Muscle of leg (tissue), 11 donors: ENCODE data around the gene USP48. TPM values are rescaled to one million over a fixed set of nuclear protein-coding genes. Genes with fewer than 3 reads are reported as not detected.
"Not testable (repeated sequence)": the region's sequence is repeated elsewhere in the genome, so short reads cannot be mapped to it uniquely, and the experiment has no call there.

ENCODE experiments used
- DNase-seq: peaks from one replicate; pipeline ENCODE4 v3.0.0; 2013
- H3K27ac ChIP-seq: one replicate; pipeline ENCODE4 v1.5.1; 2013; ENCODE audit warnings: mild to moderate bottlenecking, low read length, control low read depth
- H3K27me3 ChIP-seq: one replicate; pipeline ENCODE4 v1.6.1; 2013; ENCODE audit warnings: low read length; ENCODE audit not compliant: control insufficient read depth, insufficient read depth
- H3K36me3 ChIP-seq: one replicate; pipeline ENCODE4 v1.6.1; 2013; ENCODE audit warnings: low read length; ENCODE audit not compliant: control insufficient read depth, insufficient read depth
- H3K4me1 ChIP-seq: one replicate; pipeline ENCODE4 v1.6.1; 2013; ENCODE audit warnings: low read length; ENCODE audit not compliant: control insufficient read depth, insufficient read depth
- H3K4me3 ChIP-seq: one replicate; pipeline ENCODE4 v1.5.1; 2013; ENCODE audit warnings: low read length, control low read depth
- H3K9me3 ChIP-seq: replicated peaks from 2 replicates; pipeline ENCODE4 v1.6.1; 2013; ENCODE audit warnings: low read depth, low read length; ENCODE audit not compliant: control insufficient read depth
- WGBS: methylation state at CpG from one replicate; pipeline ENCODE4 v1.1.5; 2013; ENCODE audit warnings: missing lambda C conversion rate; ENCODE audit not compliant: insufficient coverage; 5-methylcytosine and 5-hydroxymethylcytosine counted together
- polyA plus RNA-seq, 8 donors: library from polyadenylated mRNA; unstranded; fragments of 120-200 nt; gene quantifications; one replicate each; pipeline versions ENCODE4 v1.2.1 to v1.2.3, GENCODE V29; 2013; ENCODE audit warnings: inconsistent platforms in 1 of 8, low replicate concordance in 1 of 8; ENCODE audit not compliant: insufficient read length in 8 of 8, insufficient read depth in 1 of 8
- total RNA-seq: library from RNA; stranded (reverse); fragments of 120-200 nt; gene quantifications from one replicate; pipeline ENCODE4 v1.2.4, GENCODE V29; 2013

The USP48 gene
- total and polyA plus RNA-seq, 9 donors = 29.3 to 56.6 (median 43.3) TPM

DNA sequence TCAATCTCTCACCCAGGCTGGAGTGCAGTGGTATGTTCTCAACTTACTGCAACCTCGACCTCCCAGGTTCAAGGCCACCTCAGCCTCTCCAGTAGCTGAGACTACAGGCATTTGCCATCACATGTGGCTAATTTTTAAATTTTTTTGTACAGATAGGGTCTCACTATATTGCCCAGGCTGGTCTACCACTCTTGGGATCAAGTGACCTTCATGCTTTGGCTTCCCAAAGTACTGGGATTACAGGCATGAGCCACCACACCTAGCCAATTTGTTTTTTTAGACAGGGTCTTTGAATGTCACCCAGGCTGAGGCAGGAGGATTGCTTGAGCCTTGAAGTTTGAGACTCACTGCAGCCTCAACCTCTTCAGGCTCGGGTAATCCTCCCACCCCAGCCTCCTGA lies 10.2 kb upstream of the USP48 start:
- no peak for DNase-seq
- WGBS = no CpG with 5 or more reads among the region's 2 CpGs
- Histone ChIP-seq H3K4me1 (no peaks in the 10 kb centered on the region), H3K9me3 (peaks cover 6% of the 10 kb centered on the region), H3K4me3 (no peak overlapping the region), H3K27me3 (no peaks in the 10 kb centered on the region), H3K36me3 (no peaks in the 10 kb centered on the region), H3K27ac (no peak overlapping the region)

DNA sequence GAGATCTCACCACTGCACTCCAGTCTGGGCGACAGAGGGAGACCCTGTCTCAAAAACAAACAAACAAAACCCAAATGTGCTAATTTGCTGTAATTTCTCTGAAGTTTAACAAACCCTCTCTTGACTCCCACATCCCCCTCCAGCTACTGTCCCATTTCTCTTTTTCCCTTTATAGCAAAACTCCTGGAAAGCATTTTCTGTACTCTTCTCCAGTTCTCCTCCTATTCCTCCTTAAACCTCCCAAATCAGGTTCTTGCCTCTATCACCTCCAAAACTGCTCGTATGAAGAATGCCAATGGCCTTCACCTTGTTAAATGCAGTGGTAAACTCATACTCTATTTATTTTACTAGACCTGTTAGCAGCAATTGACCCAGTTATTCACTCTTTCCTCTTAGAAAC lies 3.7 kb upstream of the USP48 start:
- no peaks in the 10 kb centered on the region for H3K9me3 ChIP-seq
- WGBS = 83% methylated on average over 2 of the region's 2 CpGs

DNA sequence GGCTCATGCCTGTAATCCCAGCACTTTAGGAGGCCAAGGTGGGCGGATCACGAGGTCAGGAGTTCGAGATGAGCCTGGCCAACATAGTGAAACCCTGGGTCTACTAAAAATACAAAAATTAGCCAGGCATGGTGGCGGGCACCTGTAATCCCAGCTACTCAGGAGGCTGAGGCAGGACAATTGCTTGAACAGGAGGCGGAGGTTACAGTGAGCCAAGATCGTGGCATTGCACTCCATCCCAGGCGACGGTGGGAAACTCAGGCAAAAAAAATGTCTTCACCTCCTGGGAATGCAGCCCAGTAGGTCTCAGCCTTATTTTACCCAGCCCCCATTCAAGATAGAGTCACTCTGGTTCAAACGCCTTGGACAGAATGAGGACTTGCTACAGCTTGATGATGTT lies 2.8 kb upstream of the USP48 start:
- not testable (repeated sequence) for DNase-seq, H3K9me3 ChIP-seq, H3K4me3 ChIP-seq, H3K27ac ChIP-seq, H3K27me3 ChIP-seq, H3K36me3 ChIP-seq, H3K4me1 ChIP-seq
- WGBS = 89% methylated on average over 9 of the region's 9 CpGs

More for the DNA sequence above, 3.7 kb upstream of the USP48 start:
- H3K27me3 ChIP-seq = no peaks in the 10 kb centered on the region
- H3K27ac ChIP-seq = no peak overlapping the region
- H3K4me1 ChIP-seq = peaks cover 2% of the 10 kb centered on the region
- H3K4me3 ChIP-seq = no peak overlapping the region
- DNase-seq = no peak
- H3K36me3 ChIP-seq = no peaks in the 10 kb centered on the region

DNA sequence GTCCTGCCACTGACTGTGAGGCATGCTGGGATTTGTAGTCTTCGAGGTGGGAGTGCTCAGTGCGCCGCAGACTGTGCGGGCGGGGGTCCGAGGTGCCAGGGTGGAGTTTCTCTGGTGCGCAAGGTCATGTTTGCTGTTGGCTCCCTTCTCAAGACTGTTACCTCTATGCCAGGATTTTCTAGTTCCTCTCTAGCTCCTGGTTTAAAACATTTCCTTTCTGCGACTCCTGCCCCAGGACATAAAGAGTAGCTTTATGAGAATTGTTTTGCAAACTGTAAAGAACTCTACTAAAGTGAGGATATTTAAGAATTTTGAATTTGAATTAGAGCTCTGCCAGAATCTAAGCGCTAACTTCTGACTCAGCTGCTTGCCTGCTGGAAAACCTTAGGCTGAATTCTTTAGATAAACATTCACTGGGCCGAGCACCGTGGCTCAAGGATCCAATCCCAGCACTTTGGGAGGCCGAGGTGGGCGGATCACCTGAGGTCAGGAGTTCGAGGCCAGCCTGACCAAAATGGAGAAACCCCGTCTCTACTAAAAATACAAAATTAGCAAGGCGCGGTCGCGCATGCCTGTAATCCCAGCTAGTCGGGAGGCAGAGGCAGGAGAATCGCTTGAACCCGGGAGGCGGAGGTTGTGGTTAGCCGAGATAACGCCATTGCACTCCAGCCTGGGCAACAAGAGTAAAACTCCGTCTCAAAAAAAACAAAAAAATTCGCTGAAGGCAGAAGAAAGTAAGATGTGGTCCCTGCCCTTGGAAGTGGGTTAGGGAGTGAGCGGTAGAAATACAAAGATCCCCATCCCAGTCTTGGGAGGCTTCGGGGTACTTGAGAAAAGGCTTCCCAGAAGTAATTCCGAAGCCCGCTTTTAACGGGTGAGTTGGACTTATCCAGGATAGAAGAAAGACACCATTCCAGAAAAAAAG lies 992 bp upstream of the USP48 start:
- H3K9me3 ChIP-seq = no peaks in the 10 kb centered on the region
- DNase-seq = no peak
- H3K27ac ChIP-seq = peak overlapping the region; percentile 100
- WGBS = 40% methylated on average over 25 of the region's 32 CpGs
- H3K4me3 ChIP-seq = peak overlapping the region; percentile 97
- H3K27me3 ChIP-seq = no peaks in the 10 kb centered on the region
- H3K36me3 ChIP-seq = no peaks in the 10 kb centered on the region
- peaks cover 8% of the 10 kb centered on the region for H3K4me1 ChIP-seq

DNA sequence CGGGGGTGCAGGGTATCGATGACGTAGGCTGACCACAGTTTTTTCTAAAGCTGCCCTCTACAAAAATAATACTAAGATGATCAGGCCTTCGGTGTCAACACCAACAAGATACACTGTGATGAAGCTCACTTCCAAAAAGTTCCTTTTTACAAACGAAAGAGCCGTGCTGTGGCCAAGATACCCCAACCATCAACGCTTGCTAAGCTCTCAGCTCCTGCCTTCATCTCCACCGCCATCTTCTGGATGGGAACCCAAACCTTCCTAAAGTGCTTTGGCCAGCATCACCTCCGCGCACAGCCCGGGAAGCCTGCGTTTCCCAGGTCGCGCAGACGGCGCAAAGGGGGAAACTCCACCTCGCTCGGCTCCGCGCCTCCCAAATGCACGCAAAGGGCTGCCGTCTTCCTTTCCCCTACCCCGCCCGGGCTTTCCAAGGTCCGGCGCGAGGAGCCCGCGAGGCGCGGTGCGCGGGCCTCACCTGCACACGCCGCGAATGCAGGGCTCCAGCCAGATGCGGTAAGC lies 541 bp downstream of the USP48 start:
- H3K4me3 ChIP-seq = peak overlapping the region; percentile 97
- H3K4me1 ChIP-seq = peaks cover 8% of the 10 kb centered on the region
- H3K9me3 ChIP-seq = peaks cover 3% of the 10 kb centered on the region
- no peaks in the 10 kb centered on the region for H3K36me3 ChIP-seq
- DNase-seq = peak; percentile 84
- H3K27me3 ChIP-seq = no peaks in the 10 kb centered on the region
- WGBS = 0% methylated on average over 28 of the region's 37 CpGs
- peak overlapping the region; percentile 71 for H3K27ac ChIP-seq

DNA sequence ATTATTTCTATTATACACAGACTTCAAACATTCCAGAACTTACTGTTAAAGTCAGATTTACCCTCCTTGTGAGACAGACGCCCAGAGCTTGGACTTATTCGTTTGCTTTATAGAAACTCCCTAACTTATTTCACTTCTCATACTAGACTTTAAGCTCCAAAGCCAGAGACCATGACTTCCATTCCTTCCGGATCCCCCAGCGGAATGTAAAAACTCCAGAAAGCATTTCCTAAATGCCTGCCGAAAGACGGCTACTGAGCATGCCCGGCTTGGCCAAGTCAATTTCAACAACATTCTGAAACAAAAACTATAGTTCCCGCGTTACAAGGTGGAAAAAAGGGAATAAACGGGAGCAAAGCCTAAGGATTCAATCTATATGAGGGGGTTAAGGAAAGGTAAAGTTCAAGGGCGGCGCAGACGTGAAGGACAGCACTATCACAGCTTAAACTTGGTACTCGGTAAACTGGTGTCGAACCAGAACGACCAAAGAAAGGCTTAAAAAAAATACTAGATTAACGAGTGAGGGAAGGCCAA lies 1.1 kb downstream of the USP48 start:
- Histone ChIP-seq H3K27me3 (no peaks in the 10 kb centered on the region), H3K9me3 (peaks cover 3% of the 10 kb centered on the region), H3K4me3 (peak overlapping the region; percentile 97), H3K4me1 (peaks cover 8% of the 10 kb centered on the region), H3K36me3 (no peaks in the 10 kb centered on the region), H3K27ac (peak overlapping the region; percentile 71)
- DNase-seq = peak; percentile 44
- WGBS = 0% methylated on average over 8 of the region's 17 CpGs

DNA sequence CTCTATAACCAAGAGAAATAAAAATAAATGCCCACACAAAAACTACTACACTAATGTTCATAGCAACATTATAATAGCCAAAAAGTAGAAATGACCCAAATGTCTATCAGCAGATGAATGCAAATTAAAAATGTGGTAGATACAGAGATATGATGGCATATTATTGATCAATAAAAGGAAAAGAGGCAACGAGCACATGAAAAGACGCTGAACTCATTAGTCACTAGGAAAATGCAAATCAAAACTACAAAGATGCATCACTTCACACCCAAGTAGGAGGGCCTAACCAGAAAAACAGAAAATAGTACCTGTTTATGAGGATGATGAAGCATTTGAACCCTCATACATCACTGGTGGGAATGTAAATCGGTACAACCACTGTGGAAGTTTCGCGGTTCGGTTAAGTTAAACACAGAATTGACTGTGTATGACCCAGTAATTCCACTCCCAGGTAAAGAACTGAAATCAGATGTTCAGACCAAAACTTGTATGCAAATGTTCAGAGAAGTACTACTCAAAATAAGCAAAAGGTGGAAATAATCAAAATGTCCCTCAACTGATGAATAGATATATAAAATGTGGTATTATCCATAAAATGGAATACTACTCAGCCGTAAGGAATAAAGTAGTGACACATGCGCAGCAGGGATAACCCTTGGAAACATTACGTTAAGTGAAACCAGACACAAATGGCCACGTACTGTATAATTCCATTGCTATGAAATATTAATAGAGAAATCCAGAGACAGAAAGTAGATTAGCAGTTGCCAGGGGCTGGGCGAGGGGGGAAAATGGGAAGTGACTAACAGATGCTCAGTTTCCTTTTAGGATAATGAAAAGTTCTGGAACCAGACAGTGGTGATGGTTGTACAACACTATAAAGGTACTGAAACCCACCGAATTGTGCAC lies 3.1 kb downstream of the USP48 start:
- H3K27ac ChIP-seq = no peak overlapping the region
- no peaks in the 10 kb centered on the region for H3K27me3 ChIP-seq
- 100% methylated on average over 1 of the region's 12 CpGs for WGBS
- DNase-seq = no peak
- no peaks in the 10 kb centered on the region for H3K36me3 ChIP-seq
- peaks cover 3% of the 10 kb centered on the region for H3K9me3 ChIP-seq
- H3K4me1 ChIP-seq = peaks cover 8% of the 10 kb centered on the region
- H3K4me3 ChIP-seq = no peak overlapping the region

DNA sequence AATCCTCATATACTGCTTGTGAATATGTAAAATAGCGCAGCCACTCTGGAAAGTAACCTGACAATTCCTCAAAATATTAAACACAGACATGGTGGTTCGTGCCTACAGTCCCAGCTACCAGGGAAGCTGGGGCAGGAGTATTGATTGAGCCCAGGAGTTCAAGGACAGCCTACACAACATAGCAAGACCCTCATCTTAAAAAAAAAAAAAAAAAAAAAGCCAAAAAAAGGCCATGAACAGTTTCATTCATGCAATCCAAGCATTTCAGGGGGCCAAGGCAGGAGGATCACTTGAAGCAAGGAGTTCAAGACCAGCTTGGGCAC lies 4.6 kb downstream of the USP48 start:
- H3K36me3 ChIP-seq = no peaks in the 10 kb centered on the region
- H3K27ac ChIP-seq = no peak overlapping the region
- no peaks in the 10 kb centered on the region for H3K27me3 ChIP-seq
- no peak overlapping the region for H3K4me3 ChIP-seq
- no peak for DNase-seq
- peaks cover 3% of the 10 kb centered on the region for H3K9me3 ChIP-seq
- H3K4me1 ChIP-seq = peaks cover 6% of the 10 kb centered on the region
- WGBS = no CpG with 5 or more reads among the region's 2 CpGs

DNA sequence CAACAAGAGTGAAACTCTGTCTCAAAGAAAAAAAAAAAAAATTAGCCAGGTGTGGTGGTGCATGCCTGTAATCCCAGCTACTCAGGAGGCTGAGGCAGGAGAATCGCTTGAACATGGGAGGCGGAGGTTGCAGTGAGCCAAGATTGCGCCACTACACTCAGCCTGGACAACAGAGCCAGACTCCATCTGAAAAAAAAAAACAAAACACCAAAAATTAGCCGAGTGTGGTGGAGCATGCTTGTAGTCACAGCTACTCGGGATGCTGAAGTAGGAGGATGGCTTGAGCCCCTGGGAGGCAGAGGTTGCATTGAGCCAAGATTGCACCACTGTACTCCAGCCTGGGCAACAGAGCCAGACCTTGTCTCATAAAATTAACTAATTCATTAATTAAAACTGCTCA lies 6.0 kb downstream of the USP48 start:
- DNase-seq, H3K27ac ChIP-seq, H3K4me3 ChIP-seq, H3K36me3 ChIP-seq, H3K27me3 ChIP-seq, H3K9me3 ChIP-seq, H3K4me1 ChIP-seq: not testable (repeated sequence)
- WGBS = 80% methylated on average over 1 of the region's 5 CpGs
